GM12878 (cell line): ENCODE measurements around the gene HYCC2. TPM values are rescaled to one million over a fixed set of nuclear protein-coding genes. Genes with fewer than 3 reads are reported as not detected.

ENCODE experiments used
- ASH2L ChIP-seq: fragments of 300-600, 200-600 bp; sonication (generic); IDR thresholded peaks from 2 replicates; pipeline ENCODE4 v1.6.1; 2017; ENCODE audit warnings: low read depth, mild to moderate bottlenecking, borderline replicate concordance
- BACH1 ChIP-seq: fragments of 450-650 bp; IDR thresholded peaks from 2 replicates; pipeline ENCODE4 v1.6.1; 2017; ENCODE audit warnings: mild to moderate bottlenecking, borderline replicate concordance
- BCL3 ChIP-seq: IDR thresholded peaks from 2 replicates; pipeline ENCODE4 v1.6.1; 2011; ENCODE audit warnings: borderline replicate concordance, low read depth, mild to moderate bottlenecking, moderate library complexity, low read length; ENCODE audit not compliant: insufficient read depth, poor library complexity, severe bottlenecking
- CBFB ChIP-seq: IDR thresholded peaks from 2 replicates; pipeline ENCODE4 v1.6.1; 2016; ENCODE audit warnings: antibody characterized with exemption, low read depth
- DPF2 ChIP-seq: fragments of 450-650 bp; IDR thresholded peaks from 2 replicates; pipeline ENCODE4 v1.6.1; 2017; ENCODE audit warnings: mild to moderate bottlenecking
- HCFC1 ChIP-seq: fragments of 150-350 bp; IDR thresholded peaks from 2 replicates; pipeline ENCODE4 v1.6.1; 2014; ENCODE audit warnings: low read length
- IKZF1 ChIP-seq: fragments of 450-650 bp; conservative IDR thresholded peaks from 2 replicates; pipeline ENCODE4 v1.6.1; 2017; ENCODE audit warnings: antibody characterized with exemption, mild to moderate bottlenecking
- IRF5 ChIP-seq: fragments of 450-650 bp; IDR thresholded peaks from 2 replicates; pipeline ENCODE4 v1.6.1; 2017; ENCODE audit warnings: borderline replicate concordance
- LARP7 ChIP-seq: fragments of 450-650 bp; IDR thresholded peaks from 2 replicates; pipeline ENCODE4 v1.6.1; 2017; ENCODE audit warnings: mild to moderate bottlenecking
- MTA3 ChIP-seq: IDR thresholded peaks from 2 replicates; pipeline ENCODE4 v1.6.1; 2012; ENCODE audit warnings: low read length, inconsistent platforms, borderline replicate concordance
- NFIC ChIP-seq: IDR thresholded peaks from 2 replicates; pipeline ENCODE4 v1.6.1; 2012; ENCODE audit warnings: low read depth, mild to moderate bottlenecking, inconsistent platforms, low read length, moderate library complexity
- PAX5 ChIP-seq: IDR thresholded peaks from 2 replicates; pipeline ENCODE4 v1.6.1; 2011; ENCODE audit warnings: low read depth, low read length, borderline replicate concordance
- PAX8 ChIP-seq: fragments of 450-650 bp; IDR thresholded peaks from 2 replicates; pipeline ENCODE4 v1.6.1; 2017; ENCODE audit warnings: mild to moderate bottlenecking, moderate library complexity
- PKNOX1 ChIP-seq: fragments of 450-650 bp; IDR thresholded peaks from 2 replicates; pipeline ENCODE4 v1.6.1; 2016; ENCODE audit warnings: mild to moderate bottlenecking
- RELA ChIP-seq: fragments of 450-650 bp; IDR thresholded peaks from 2 replicates; pipeline ENCODE4 v1.8.0; 2014; ENCODE audit warnings: borderline replicate concordance; ENCODE audit not compliant: partially characterized antibody
- SREBF2 ChIP-seq: IDR thresholded peaks from 2 replicates; pipeline ENCODE4 v1.6.1; 2012; ENCODE audit warnings: mild to moderate bottlenecking, low read length
- STAT3 ChIP-seq: IDR thresholded peaks from 2 replicates; pipeline ENCODE4 v1.6.1; 2011; ENCODE audit warnings: low read depth, low read length, improper control_type of control experiment
- ZBED1 ChIP-seq: IDR thresholded peaks from 2 replicates; pipeline ENCODE4 v1.6.1; 2016; ENCODE audit warnings: borderline replicate concordance
- ZNF274 ChIP-seq: IDR thresholded peaks from one replicate; pipeline ENCODE4 v1.8.0; 2011; ENCODE audit not compliant: insufficient read length, insufficient read depth
- ZNF384 ChIP-seq: IDR thresholded peaks from 2 replicates; pipeline ENCODE4 v1.6.1; 2012; ENCODE audit warnings: low read depth, mild to moderate bottlenecking, low read length, improper control_type of control experiment, borderline replicate concordance
- polyA plus RNA-seq, 11 experiments: library from polyadenylated mRNA; depleted of rRNA in 4 of 11; unstranded in 6 of 11; stranded (reverse) in 5 of 11; fragments of >200 nt; fragmentation: Nextera tagmentation in 4 of 11; fragmentation: Illumina TruSeq in 1 of 11; extraction: Ambion mirVana in 4 of 11; extraction: Trizol in 1 of 11; gene quantifications; 1 replicate in 1 of 11; 2 replicates in 10 of 11; pipeline versions ENCODE4 v1.2.1 to v1.2.3, GENCODE V29; 2011 to 2016; ENCODE audit warnings: inconsistent platforms in 2 of 11, missing spikeins in 2 of 11, low read depth in 1 of 11
- total RNA-seq, 4 experiments: library from RNA; depleted of rRNA in 3 of 4; stranded (reverse); fragments of >200 nt in 3 of 4; fragmentation: Illumina TruSeq in 1 of 4; extraction: Trizol in 1 of 4; gene quantifications; 2 replicates each; pipeline versions ENCODE4 v1.2.1 to v1.2.3, GENCODE V29; 2013 to 2021
- TF ChIP-seq, protein P1 (sequence below): fragments of 450-650 bp; IDR thresholded peaks from 2 replicates; pipeline ENCODE4 v1.6.1; 2016; ENCODE audit warnings: mild to moderate bottlenecking
- TF ChIP-seq, protein P2 (sequence below): IDR thresholded peaks from 2 replicates; pipeline ENCODE4 v1.6.1; 2011; ENCODE audit warnings: borderline replicate concordance, low read depth, mild to moderate bottlenecking, moderate library complexity, mixed read lengths, low read length; ENCODE audit not compliant: insufficient read depth; ENCODE audit errors: extremely low read length
- TF ChIP-seq, protein P3 (sequence below): fragments of 450-650 bp; IDR thresholded peaks from 2 replicates; pipeline ENCODE4 v1.6.1; 2017; ENCODE audit warnings: mild to moderate bottlenecking

HYCC2 gene
- total and polyA plus RNA-seq, 10 of the 15 experiments (the other 5 are each of a cell fraction or from before 2014, with no cell fraction given): 3.4 to 17.4 (median 8.0) TPM

GRCh38 chr2:201071479-201072200 lies at the start of gene HYCC2, which contains the start of gene NDUFB3 (continued):
- TF ChIP-seq ZNF274 (no peak), IKZF1 (peak; percentile 96), HCFC1 (peak; percentile 83), ASH2L (peak; percentile 76; the same call in 1 of the 2 replicates), CBFB (peak; percentile 87), STAT3 (no peak), PKNOX1 (peak; percentile 84), RELA (peak; percentile 90), DPF2 (peak; percentile 51; the same call in 1 of the 2 replicates), PAX5 (no peak), ZBED1 (0 out of 2 replicates have a peak, but pooled peaks have one; percentile 12), SREBF2 (no peak), BCL3 (no peak), NFIC (peak; percentile 70; the same call in 1 of the 2 replicates), LARP7 (peak; percentile 84), MTA3 (no peak; the same call in 1 of the 2 replicates), ZNF384 (0 out of 2 replicates have a peak, but pooled peaks have one; percentile 7), IRF5 (no peak), BACH1 (no peak; the same call in 1 of the 2 replicates), PAX8 (no peak; the same call in 1 of the 2 replicates)
- TF ChIP-seq, protein P1, sequence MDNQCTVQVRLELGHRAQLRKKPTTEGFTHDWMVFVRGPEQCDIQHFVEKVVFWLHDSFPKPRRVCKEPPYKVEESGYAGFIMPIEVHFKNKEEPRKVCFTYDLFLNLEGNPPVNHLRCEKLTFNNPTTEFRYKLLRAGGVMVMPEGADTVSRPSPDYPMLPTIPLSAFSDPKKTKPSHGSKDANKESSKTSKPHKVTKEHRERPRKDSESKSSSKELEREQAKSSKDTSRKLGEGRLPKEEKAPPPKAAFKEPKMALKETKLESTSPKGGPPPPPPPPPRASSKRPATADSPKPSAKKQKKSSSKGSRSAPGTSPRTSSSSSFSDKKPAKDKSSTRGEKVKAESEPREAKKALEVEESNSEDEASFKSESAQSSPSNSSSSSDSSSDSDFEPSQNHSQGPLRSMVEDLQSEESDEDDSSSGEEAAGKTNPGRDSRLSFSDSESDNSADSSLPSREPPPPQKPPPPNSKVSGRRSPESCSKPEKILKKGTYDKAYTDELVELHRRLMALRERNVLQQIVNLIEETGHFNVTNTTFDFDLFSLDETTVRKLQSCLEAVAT: peak; percentile 91
- TF ChIP-seq, protein P2, sequence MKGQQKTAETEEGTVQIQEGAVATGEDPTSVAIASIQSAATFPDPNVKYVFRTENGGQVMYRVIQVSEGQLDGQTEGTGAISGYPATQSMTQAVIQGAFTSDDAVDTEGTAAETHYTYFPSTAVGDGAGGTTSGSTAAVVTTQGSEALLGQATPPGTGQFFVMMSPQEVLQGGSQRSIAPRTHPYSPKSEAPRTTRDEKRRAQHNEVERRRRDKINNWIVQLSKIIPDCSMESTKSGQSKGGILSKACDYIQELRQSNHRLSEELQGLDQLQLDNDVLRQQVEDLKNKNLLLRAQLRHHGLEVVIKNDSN: no peak
- TF ChIP-seq, protein P3, sequence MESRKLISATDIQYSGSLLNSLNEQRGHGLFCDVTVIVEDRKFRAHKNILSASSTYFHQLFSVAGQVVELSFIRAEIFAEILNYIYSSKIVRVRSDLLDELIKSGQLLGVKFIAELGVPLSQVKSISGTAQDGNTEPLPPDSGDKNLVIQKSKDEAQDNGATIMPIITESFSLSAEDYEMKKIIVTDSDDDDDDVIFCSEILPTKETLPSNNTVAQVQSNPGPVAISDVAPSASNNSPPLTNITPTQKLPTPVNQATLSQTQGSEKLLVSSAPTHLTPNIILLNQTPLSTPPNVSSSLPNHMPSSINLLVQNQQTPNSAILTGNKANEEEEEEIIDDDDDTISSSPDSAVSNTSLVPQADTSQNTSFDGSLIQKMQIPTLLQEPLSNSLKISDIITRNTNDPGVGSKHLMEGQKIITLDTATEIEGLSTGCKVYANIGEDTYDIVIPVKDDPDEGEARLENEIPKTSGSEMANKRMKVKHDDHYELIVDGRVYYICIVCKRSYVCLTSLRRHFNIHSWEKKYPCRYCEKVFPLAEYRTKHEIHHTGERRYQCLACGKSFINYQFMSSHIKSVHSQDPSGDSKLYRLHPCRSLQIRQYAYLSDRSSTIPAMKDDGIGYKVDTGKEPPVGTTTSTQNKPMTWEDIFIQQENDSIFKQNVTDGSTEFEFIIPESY: peak; percentile 50; the same call in 1 of the 2 replicates
